ENCODE results near the gene CDCA7. TPM values are rescaled to one million over a fixed set of nuclear protein-coding genes. Genes with fewer than 3 reads are reported as not detected.
A peak's percentile ranks its signal among the peaks of the same experiment; 100 is the strongest.

Gene CDCA7
- total and polyA plus RNA-seq, 2 of the 13 experiments (the other 11 are each of a cell fraction or from before 2014, with no cell fraction given): 46.2 to 57.8 TPM

- TF ChIP-seq IRX3 (CRISPR knock-in tag; IDR thresholded peaks at IDR 0.05; ENCODE audit: borderline replicate concordance, low read depth) (no peak), HOXD1 (CRISPR knock-in tag; IDR thresholded peaks at IDR 0.05) (no peak), ZNF644 (CRISPR knock-in tag; IDR thresholded peaks at IDR 0.05; ENCODE audit: low read depth) (0 out of 2 replicates have a peak, but pooled peaks have one; percentile 27), ZNF501 (CRISPR knock-in tag; IDR thresholded peaks at IDR 0.05) (peak; percentile 70), STAG1 (CRISPR knock-in tag; IDR thresholded peaks at IDR 0.05) (peak; percentile 97), MZF1 (CRISPR knock-in tag; IDR thresholded peaks at IDR 0.05; ENCODE audit: borderline replicate concordance) (no peak), KDM5A (IDR thresholded peaks at IDR 0.05; ENCODE audit: borderline replicate concordance, low read length) (no peak), REL (CRISPR knock-in tag; conservative IDR thresholded peaks at IDR 0.05) (no peak), IRF9 (CRISPR knock-in tag; IDR thresholded peaks at IDR 0.05; ENCODE audit: borderline replicate concordance) (no peak), ZBTB26 (CRISPR knock-in tag; IDR thresholded peaks at IDR 0.05; ENCODE audit: borderline replicate concordance) (peak; percentile 37; the same call in 1 of the 2 replicates), MED1 (CRISPR knock-in tag; IDR thresholded peaks at IDR 0.05) (0 out of 2 replicates have a peak, but pooled peaks have one; percentile 9), CAMTA2 (CRISPR knock-in tag; IDR thresholded peaks at IDR 0.05; ENCODE audit: borderline replicate concordance) (no peak), THAP9 (CRISPR knock-in tag; IDR thresholded peaks at IDR 0.05; ENCODE audit: borderline replicate concordance) (peak; percentile 44; the same call in 1 of the 2 replicates), KLF16 (CRISPR knock-in tag; IDR thresholded peaks at IDR 0.05) (peak in 1 of 2 experiments; percentile 63; a peak in 2 of 4 replicates), PAX8 (CRISPR knock-in tag; IDR thresholded peaks at IDR 0.05; ENCODE audit: borderline replicate concordance) (no peak), ARNT (IDR thresholded peaks at IDR 0.05) (no peak), ZSCAN29 (CRISPR knock-in tag; conservative IDR thresholded peaks at IDR 0.05) (no peak), SMAD3 (CRISPR knock-in tag; IDR thresholded peaks at IDR 0.05) (peak; percentile 69; the same call in 1 of the 2 replicates), ZBTB44 (CRISPR knock-in tag; IDR thresholded peaks at IDR 0.05) (0 out of 2 replicates have a peak, but pooled peaks have one; percentile 50), TCF7L2 (IDR thresholded peaks at IDR 0.05; ENCODE audit: low read depth, low read length) (no peak), GATAD2A (CRISPR knock-in tag; IDR thresholded peaks at IDR 0.05) (peak; percentile 55), GABPB1 (CRISPR knock-in tag; IDR thresholded peaks at IDR 0.05) (peak; percentile 25; the same call in 1 of the 2 replicates), ZNF136 (CRISPR knock-in tag; IDR thresholded peaks at IDR 0.05; ENCODE audit: low read depth) (no peak)
Measured at GRCh38 chr2:173402405-173402974, 47.8 kb downstream of the CDCA7 start (continued).

Data from HepG2 (cell line).